CD14-positive monocyte (primary cell): ENCODE measurements around the gene TANGO6. TPM values are rescaled to one million over a fixed set of nuclear protein-coding genes. Genes with fewer than 3 reads are reported as not detected.

ENCODE experiments used
- DNase-seq, 3 donors: peaks; one replicate each; pipeline ENCODE4 v3.0.0-alpha.2; 2011 to 2022
- H2AFZ ChIP-seq: 2 replicates; pipeline ENCODE4 v1.6.0; 2012; ENCODE audit warnings: mild to moderate bottlenecking, low read depth, low read length, inconsistent platforms; ENCODE audit not compliant: insufficient read depth, poor library complexity, severe bottlenecking
- H3K27ac ChIP-seq, 2 donors: 1 replicate in 1 of 2; 2 replicates in 1 of 2; pipeline ENCODE4 v1.5.1; 2012 to 2013; ENCODE audit warnings: low read length in 2 of 2, control low read depth in 1 of 2, inconsistent platforms in 1 of 2, low read depth in 1 of 2, mild to moderate bottlenecking in 1 of 2
- H3K27me3 ChIP-seq, 2 donors: one replicate each; pipeline versions ENCODE4 v1.6.0 to v1.6.1; 2011 to 2013; ENCODE audit warnings: low read length in 2 of 2; ENCODE audit not compliant: control insufficient read depth in 2 of 2, insufficient read depth in 2 of 2
- H3K36me3 ChIP-seq, 2 donors: replicated peaks in 1 of 2; 1 replicate in 1 of 2; 2 replicates in 1 of 2; pipeline versions ENCODE4 v1.5.1 to v1.6.1; 2012 to 2013; ENCODE audit warnings: low read length in 2 of 2, control low read depth in 1 of 2, inconsistent platforms in 1 of 2, mild to moderate bottlenecking in 1 of 2; ENCODE audit not compliant: insufficient read depth in 2 of 2, control insufficient read depth in 1 of 2
- H3K4me1 ChIP-seq, 2 donors: 1 replicate in 1 of 2; 2 replicates in 1 of 2; pipeline versions ENCODE4 v1.5.1 to v1.6.1; 2012 to 2013; ENCODE audit warnings: low read length in 2 of 2, control low read depth in 1 of 2, inconsistent platforms in 1 of 2, mild to moderate bottlenecking in 1 of 2, moderate library complexity in 1 of 2; ENCODE audit not compliant: insufficient read depth in 2 of 2, control insufficient read depth in 1 of 2
- H3K4me2 ChIP-seq: replicated peaks from 2 replicates; pipeline ENCODE3; 2012; ENCODE audit warnings: low read length, moderate library complexity, mild to moderate bottlenecking; ENCODE audit not compliant: poor library complexity, severe bottlenecking; ENCODE audit errors: extremely low read depth
- H3K4me3 ChIP-seq, 3 experiments: fragments of 200-600 bp in 1 of 3; sonication (generic) in 1 of 3; replicated peaks in 1 of 3; 1 replicate in 2 of 3; 2 replicates in 1 of 3; pipeline ENCODE4 v1.5.1; 2011 to 2013; ENCODE audit warnings: low read length in 3 of 3, mild to moderate bottlenecking in 3 of 3, control low read depth in 2 of 3, low read depth in 2 of 3, inconsistent platforms in 1 of 3, moderate library complexity in 1 of 3
- H3K79me2 ChIP-seq: 2 replicates; pipeline ENCODE4 v1.6.0; 2012; ENCODE audit warnings: mild to moderate bottlenecking, control low read depth, inconsistent platforms, low read length, moderate library complexity; ENCODE audit not compliant: insufficient read depth
- H3K9ac ChIP-seq: 2 replicates; pipeline ENCODE4 v1.6.0; 2017; ENCODE audit warnings: low read length, mild to moderate bottlenecking; ENCODE audit not compliant: insufficient read depth, poor library complexity, severe bottlenecking
- H3K9me3 ChIP-seq, 2 donors: replicated peaks in 1 of 2; 1 replicate in 1 of 2; 2 replicates in 1 of 2; pipeline versions ENCODE4 v1.5.1 to v1.6.1; 2012 to 2013; ENCODE audit warnings: low read length in 2 of 2, control low read depth in 1 of 2; ENCODE audit not compliant: control insufficient read depth in 1 of 2, insufficient read depth in 1 of 2
- H4K20me1 ChIP-seq: 2 replicates; pipeline ENCODE4 v1.6.0; 2012; ENCODE audit warnings: mild to moderate bottlenecking, low read length, control low read depth, moderate library complexity; ENCODE audit not compliant: insufficient read depth
- H3K27ac Mint-ChIP-seq, 7 donors: one replicate each; pipeline ENCODE4 v1.8.0; 2020; ENCODE audit warnings: mild to moderate bottlenecking in 7 of 7, mixed read lengths in 7 of 7, moderate library complexity in 6 of 7, inconsistent platforms in 2 of 7
- H3K27me3 Mint-ChIP-seq, 3 donors: one replicate each; pipeline ENCODE4 v1.8.0; 2021 to 2022; ENCODE audit warnings: low read depth in 3 of 3, mild to moderate bottlenecking in 3 of 3, mixed read lengths in 3 of 3, moderate library complexity in 3 of 3, inconsistent platforms in 1 of 3
- H3K36me3 Mint-ChIP-seq, 2 donors: one replicate each; pipeline ENCODE4 v1.8.0; 2020; ENCODE audit warnings: mixed read lengths in 2 of 2, inconsistent platforms in 1 of 2, mild to moderate bottlenecking in 1 of 2
- H3K4me1 Mint-ChIP-seq: one replicate; pipeline ENCODE4 v1.8.0; 2020; ENCODE audit warnings: mild to moderate bottlenecking, mixed read lengths
- H3K4me3 Mint-ChIP-seq, 2 donors: one replicate each; pipeline ENCODE4 v1.8.0; 2020; ENCODE audit warnings: mild to moderate bottlenecking in 2 of 2, mixed read lengths in 2 of 2, moderate library complexity in 1 of 2
- H3K9me3 Mint-ChIP-seq, 7 donors: one replicate each; pipeline ENCODE4 v1.8.0; 2020 to 2022; ENCODE audit warnings: mixed read lengths in 7 of 7, mild to moderate bottlenecking in 6 of 7, moderate library complexity in 6 of 7, inconsistent platforms in 2 of 7
- CTCF ChIP-seq: fragments of 200-600 bp; IDR thresholded peaks from one replicate; pipeline ENCODE4 v1.8.0; 2022; ENCODE audit warnings: antibody characterized with exemption, mild to moderate bottlenecking
- WGBS: methylation state at CpG from one replicate; pipeline ENCODE4 v1.1.5; 2013; ENCODE audit warnings: missing lambda C conversion rate; ENCODE audit not compliant: insufficient coverage; 5-methylcytosine and 5-hydroxymethylcytosine counted together
- intact Hi-C, 2 donors: fragments of 100-400 bp; cut with micrococcal nuclease; formaldehyde crosslinking; loops; one replicate each; pipeline versions ENCODE4 v1.15.0 to v1.15.1; 2023
- polyA plus RNA-seq, 3 donors: library from polyadenylated mRNA; depleted of rRNA in 1 of 3; unstranded in 2 of 3; stranded (reverse) in 1 of 3; fragments of 300-500 nt in 2 of 3; fragments of >200 nt in 1 of 3; fragmentation: Illumina TruSeq in 2 of 3; gene quantifications; 1 replicate in 2 of 3; 2 replicates in 1 of 3; pipeline ENCODE4 v1.2.3, GENCODE V29; 2012 to 2021

Gene TANGO6
- polyA plus RNA-seq, 3 donors, result 6.5 to 8.1 (median 7.3) TPM

- Histone ChIP-seq H3K4me1 (no peaks in the 10 kb centered on the region), H3K4me2 (no peak overlapping the region), H3K27me3 (no peaks in the 10 kb centered on the region), H3K36me3 (peaks cover 6 to 14% of the 10 kb centered on the region in 2 donors), H3K79me2 (no peaks in the 10 kb centered on the region), H3K27ac (no peak overlapping the region), H2AFZ (no peak overlapping the region), H3K9me3 (peaks cover 10 to 13% of the 10 kb centered on the region in 2 donors), H3K9ac (no peak overlapping the region), H3K4me3 (no peak overlapping the region), H4K20me1 (no peaks in the 10 kb centered on the region)
- no peak for DNase-seq
- H3K27me3 Mint-ChIP-seq, result peaks cover 0 to 2% (median 0%) of the 10 kb centered on the region in 3 donors
- WGBS, result 86% methylated on average over 1 of the region's 1 CpG
- H3K36me3 Mint-ChIP-seq, result peaks cover 37 to 57% of the 10 kb centered on the region in 2 donors
- H3K27ac Mint-ChIP-seq, result no peak overlapping the region
- intact Hi-C loops, result no loop called here
- no peak for TF ChIP-seq CTCF
- H3K9me3 Mint-ChIP-seq, result peaks cover 10 to 23% (median 17%) of the 10 kb centered on the region in 7 donors
- no peak overlapping the region for H3K4me3 Mint-ChIP-seq
- no peaks in the 10 kb centered on the region for H3K4me1 Mint-ChIP-seq
These were observed 100.6 kb downstream of the TANGO6 start for GRCh38 chr16:68943961-68944360.

- Histone ChIP-seq H3K27ac (no peak overlapping the region), H3K9me3 (peaks cover 10 to 12% of the 10 kb centered on the region in 2 donors), H3K27me3 (no peaks in the 10 kb centered on the region), H3K4me3 (no peak overlapping the region), H3K4me2 (no peak overlapping the region), H3K36me3 (peaks cover 8 to 14% of the 10 kb centered on the region in 2 donors), H4K20me1 (no peaks in the 10 kb centered on the region), H3K4me1 (no peaks in the 10 kb centered on the region), H2AFZ (no peak overlapping the region), H3K79me2 (no peaks in the 10 kb centered on the region), H3K9ac (no peak overlapping the region)
- H3K9me3 Mint-ChIP-seq, result peaks cover 10 to 21% (median 16%) of the 10 kb centered on the region in 7 donors
- WGBS, result no CpG with 5 or more reads among the region's 1 CpG
- intact Hi-C loops, result no loop called here
- H3K4me3 Mint-ChIP-seq, result no peak overlapping the region
- peaks cover 0 to 2% (median 0%) of the 10 kb centered on the region in 3 donors for H3K27me3 Mint-ChIP-seq
- no peaks in the 10 kb centered on the region for H3K4me1 Mint-ChIP-seq
- peaks cover 32 to 46% of the 10 kb centered on the region in 2 donors for H3K36me3 Mint-ChIP-seq
- no peak for TF ChIP-seq CTCF
- no peak overlapping the region for H3K27ac Mint-ChIP-seq
- no peak for DNase-seq
These were observed 105.0 kb downstream of the TANGO6 start for GRCh38 chr16:68948230-68948910.
